Gastroesophageal sphincter (tissue), 3 donors: ENCODE results near the gene ATP5MG.

ENCODE experiments used
- CTCF ChIP-seq, 4 experiments: fragments of 200-600 bp in 2 of 4; fragments of 450-650 bp in 2 of 4; sonication (generic) in 1 of 4; IDR thresholded peaks; one replicate each; pipeline ENCODE4 v1.5.1; 2017 to 2019; ENCODE audit warnings: antibody characterized with exemption in 4 of 4, mild to moderate bottlenecking in 2 of 4, moderate library complexity in 2 of 4
- POLR2A ChIP-seq, 2 donors: fragments of 450-650 bp; IDR thresholded peaks; one replicate each; pipeline ENCODE4 v1.6.1; 2017; ENCODE audit warnings: antibody characterized with exemption in 2 of 2, mild to moderate bottlenecking in 2 of 2, moderate library complexity in 1 of 2
- POLR2AphosphoS5 ChIP-seq: sonication (generic); formaldehyde crosslinking; IDR thresholded peaks from one replicate; pipeline ENCODE4 v1.6.1; 2017; ENCODE audit warnings: antibody characterized with exemption

GRCh38 chr11:118437208-118438125, 36.1 kb downstream of the ATP5MG start:
- TF ChIP-seq CTCF (IDR thresholded peaks at IDR 0.05) (no peak), POLR2AphosphoS5 (no peak), POLR2A (IDR thresholded peaks at IDR 0.05) (no peak)
